ENCODE measurements around the gene MPPED2. TPM values are rescaled to one million over a fixed set of nuclear protein-coding genes. Genes with fewer than 3 reads are reported as not detected.

The MPPED2 gene
- total RNA-seq, 1 donor from 2014 or later: 5.3 TPM

DNA sequence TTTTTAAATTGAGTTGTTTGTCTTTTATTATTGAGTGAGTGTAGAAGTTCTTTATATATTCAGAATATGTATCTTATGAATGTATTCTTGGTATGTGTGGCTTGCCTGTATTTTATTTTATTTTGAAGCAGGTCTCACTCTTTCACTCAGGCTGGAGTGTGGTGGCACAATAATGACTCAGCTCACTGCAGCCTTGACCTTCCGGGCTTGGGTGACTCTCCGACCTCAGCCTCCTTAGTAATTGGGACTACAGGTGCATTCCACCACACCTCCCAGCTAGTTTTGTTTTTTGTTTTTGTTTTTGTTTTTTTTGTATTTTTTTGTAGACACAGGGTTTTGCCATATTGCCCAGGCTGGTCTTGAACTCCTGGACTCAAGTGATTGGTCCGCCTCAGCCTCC, 24.5 kb upstream of the MPPED2 start:
- H3K9me3 ChIP-seq: no peaks in the 10 kb centered on the region
- no peaks in the 10 kb centered on the region for H3K4me1 ChIP-seq
- no peaks in the 10 kb centered on the region for H3K27me3 ChIP-seq
- intact Hi-C loops (cut with DNase I): no loop called here
- H3K27ac ChIP-seq: no peak overlapping the region
- no peak overlapping the region for H3K4me3 ChIP-seq
- no peak for DNase-seq (ENCODE audit: low spot score in 2 of 2)
- H3K36me3 ChIP-seq: no peaks in the 10 kb centered on the region
- TF ChIP-seq, protein P1, sequence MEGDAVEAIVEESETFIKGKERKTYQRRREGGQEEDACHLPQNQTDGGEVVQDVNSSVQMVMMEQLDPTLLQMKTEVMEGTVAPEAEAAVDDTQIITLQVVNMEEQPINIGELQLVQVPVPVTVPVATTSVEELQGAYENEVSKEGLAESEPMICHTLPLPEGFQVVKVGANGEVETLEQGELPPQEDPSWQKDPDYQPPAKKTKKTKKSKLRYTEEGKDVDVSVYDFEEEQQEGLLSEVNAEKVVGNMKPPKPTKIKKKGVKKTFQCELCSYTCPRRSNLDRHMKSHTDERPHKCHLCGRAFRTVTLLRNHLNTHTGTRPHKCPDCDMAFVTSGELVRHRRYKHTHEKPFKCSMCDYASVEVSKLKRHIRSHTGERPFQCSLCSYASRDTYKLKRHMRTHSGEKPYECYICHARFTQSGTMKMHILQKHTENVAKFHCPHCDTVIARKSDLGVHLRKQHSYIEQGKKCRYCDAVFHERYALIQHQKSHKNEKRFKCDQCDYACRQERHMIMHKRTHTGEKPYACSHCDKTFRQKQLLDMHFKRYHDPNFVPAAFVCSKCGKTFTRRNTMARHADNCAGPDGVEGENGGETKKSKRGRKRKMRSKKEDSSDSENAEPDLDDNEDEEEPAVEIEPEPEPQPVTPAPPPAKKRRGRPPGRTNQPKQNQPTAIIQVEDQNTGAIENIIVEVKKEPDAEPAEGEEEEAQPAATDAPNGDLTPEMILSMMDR (IDR thresholded peaks at IDR 0.05): no peak

DNA sequence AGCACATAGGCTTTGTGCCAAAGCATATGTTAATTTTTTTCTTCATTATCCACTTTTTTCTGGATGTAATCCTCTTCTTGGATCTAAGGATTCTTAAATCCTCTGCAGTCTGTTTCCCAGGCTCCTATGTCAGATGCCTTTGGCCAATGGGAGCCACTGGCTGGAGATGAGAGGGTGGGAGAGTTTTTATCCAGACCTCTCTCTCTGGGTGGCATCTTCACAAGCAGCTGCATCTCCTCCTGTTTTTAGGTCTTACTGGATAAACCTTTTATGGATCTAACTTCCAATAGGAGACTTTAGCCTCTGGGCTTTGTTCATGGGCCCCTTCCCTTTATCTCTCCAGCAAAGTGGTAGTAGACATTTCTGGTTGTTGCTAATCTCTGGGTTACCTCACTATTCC, 22.4 kb upstream of the MPPED2 start:
- Histone ChIP-seq H3K4me1 (no peaks in the 10 kb centered on the region), H3K27me3 (no peaks in the 10 kb centered on the region), H3K9me3 (no peaks in the 10 kb centered on the region), H3K36me3 (no peaks in the 10 kb centered on the region), H3K4me3 (no peak overlapping the region), H3K27ac (no peak overlapping the region)
- no peak for DNase-seq (ENCODE audit: low spot score in 2 of 2)
- TF ChIP-seq, protein P1 (IDR thresholded peaks at IDR 0.05): no peak
- intact Hi-C loops (cut with DNase I): no loop called here

DNA sequence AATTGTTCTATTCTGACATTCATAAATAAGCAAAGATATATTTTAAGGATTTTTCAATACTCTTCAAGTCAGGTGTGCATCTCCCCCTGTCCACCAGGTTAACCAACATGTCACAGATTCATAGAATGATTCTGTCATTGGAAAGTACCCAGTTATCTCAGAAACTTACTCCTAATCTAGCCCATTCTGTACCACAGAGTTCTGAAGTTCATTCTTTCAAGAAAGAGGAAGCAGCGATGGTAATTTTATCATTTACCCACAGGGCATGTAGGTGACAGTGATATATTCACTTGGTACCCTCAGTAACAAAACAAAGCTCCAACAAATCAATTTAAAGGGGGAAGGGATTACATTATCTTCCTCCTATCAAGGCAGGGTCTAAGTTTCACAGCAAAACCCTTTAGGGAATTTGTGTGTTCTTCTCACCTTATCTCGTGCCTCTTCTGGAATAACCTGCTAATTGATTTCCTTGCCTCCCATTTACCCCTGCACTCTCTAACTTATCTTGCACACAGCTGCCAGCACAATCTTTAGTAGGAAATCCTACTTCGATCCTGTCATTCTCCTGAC, 19.0 kb upstream of the MPPED2 start:
- Histone ChIP-seq H3K27me3 (no peaks in the 10 kb centered on the region), H3K36me3 (no peaks in the 10 kb centered on the region), H3K9me3 (no peaks in the 10 kb centered on the region), H3K27ac (no peak overlapping the region), H3K4me3 (no peak overlapping the region), H3K4me1 (no peaks in the 10 kb centered on the region)
- TF ChIP-seq, protein P1 (IDR thresholded peaks at IDR 0.05): no peak
- DNase-seq (ENCODE audit: low spot score in 2 of 2): no peak
- intact Hi-C loops (cut with DNase I): no loop called here

DNA sequence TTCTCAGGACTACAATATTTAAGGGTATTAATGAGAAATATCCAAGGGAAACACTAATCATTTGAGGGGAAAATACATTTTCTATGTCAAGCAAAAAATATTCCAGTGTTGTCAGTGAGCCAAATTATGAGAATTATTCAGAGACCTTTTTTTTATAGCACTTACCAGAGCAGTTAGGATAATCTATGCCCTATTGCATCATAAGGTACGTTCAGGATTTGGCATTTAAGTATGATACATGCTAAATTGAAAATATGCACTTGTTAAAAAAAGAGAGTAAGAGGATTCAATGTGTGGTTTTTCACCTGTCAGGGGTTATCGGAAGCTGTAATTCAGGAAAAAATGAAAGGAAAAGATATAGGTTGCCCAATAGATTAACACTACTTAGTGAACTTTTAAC, 17.2 kb upstream of the MPPED2 start:
- Histone ChIP-seq H3K36me3 (no peaks in the 10 kb centered on the region), H3K4me1 (no peaks in the 10 kb centered on the region), H3K4me3 (no peak overlapping the region), H3K27ac (no peak overlapping the region), H3K9me3 (no peaks in the 10 kb centered on the region), H3K27me3 (no peaks in the 10 kb centered on the region)
- no peak for DNase-seq (ENCODE audit: low spot score in 2 of 2)
- TF ChIP-seq, protein P1 (IDR thresholded peaks at IDR 0.05): no peak
- intact Hi-C loops (cut with DNase I): no loop called here

DNA sequence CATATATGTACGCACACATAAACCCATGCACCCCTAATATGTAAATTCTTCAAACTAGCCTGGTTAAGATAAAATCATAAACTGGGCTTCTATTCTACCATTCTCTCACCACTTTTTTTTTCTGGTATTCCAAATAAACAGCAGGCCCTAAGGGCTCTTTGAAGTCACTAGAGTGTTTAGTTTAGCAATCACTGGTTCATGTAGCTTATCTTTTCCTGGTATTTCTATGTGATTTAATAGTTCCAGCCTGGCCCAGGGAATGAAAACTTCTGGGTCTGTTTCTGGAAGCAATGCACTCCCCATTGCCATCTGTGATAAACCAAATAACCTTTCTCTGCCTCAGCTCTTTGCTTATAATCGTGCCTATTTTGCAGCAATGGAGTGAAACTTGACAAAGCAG, 10.7 kb upstream of the MPPED2 start:
- Histone ChIP-seq H3K27ac (no peak overlapping the region), H3K4me3 (no peak overlapping the region), H3K36me3 (no peaks in the 10 kb centered on the region), H3K27me3 (no peaks in the 10 kb centered on the region), H3K9me3 (no peaks in the 10 kb centered on the region), H3K4me1 (no peaks in the 10 kb centered on the region)
- DNase-seq (ENCODE audit: low spot score in 2 of 2): no peak
- TF ChIP-seq, protein P1 (IDR thresholded peaks at IDR 0.05): no peak
- intact Hi-C loops (cut with DNase I): no loop called here

DNA sequence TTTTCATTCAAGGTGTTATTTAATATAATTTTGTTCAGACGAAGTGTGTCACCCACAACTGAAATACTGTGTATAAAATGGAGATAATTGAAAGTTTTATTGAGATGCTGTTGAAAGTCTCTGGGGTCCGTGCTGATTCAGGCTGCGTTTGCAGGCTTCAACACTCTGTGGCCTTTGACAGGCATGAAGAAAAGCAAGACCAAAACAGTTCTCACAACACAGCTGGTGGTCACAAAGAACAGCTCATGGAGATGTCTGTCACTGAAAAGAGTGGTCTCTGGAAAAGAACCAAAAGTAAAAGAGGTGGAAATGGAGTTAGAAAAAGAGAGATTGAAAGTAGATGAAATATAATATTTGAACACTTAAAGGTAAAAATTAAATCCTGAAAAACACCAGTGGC, 9.8 kb upstream of the MPPED2 start:
- Histone ChIP-seq H3K27ac (no peak overlapping the region), H3K9me3 (no peaks in the 10 kb centered on the region), H3K27me3 (no peaks in the 10 kb centered on the region), H3K36me3 (no peaks in the 10 kb centered on the region), H3K4me3 (no peak overlapping the region), H3K4me1 (no peaks in the 10 kb centered on the region)
- intact Hi-C loops (cut with DNase I): no loop called here
- no peak for DNase-seq (ENCODE audit: low spot score in 2 of 2)
- TF ChIP-seq, protein P1 (IDR thresholded peaks at IDR 0.05): no peak

Data from ascending aorta (tissue), 2 donors.